ENCODE data around the gene ZMAT5.

ZMAT5 gene, protein sequence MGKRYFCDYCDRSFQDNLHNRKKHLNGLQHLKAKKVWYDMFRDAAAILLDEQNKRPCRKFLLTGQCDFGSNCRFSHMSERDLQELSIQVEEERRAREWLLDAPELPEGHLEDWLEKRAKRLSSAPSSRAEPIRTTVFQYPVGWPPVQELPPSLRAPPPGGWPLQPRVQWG

GRCh38 chr22:29766632-29767170 is at the start of gene ZMAT5:
TSS of gene ZMAT5 (minus strand) at chr22:29767007. CDS start at chr22:29748544, 18,463 bp downstream.
- Histone ChIP-seq H3K9me3 (ENCODE audit: control insufficient read depth, low read length) (no peaks in the 10 kb centered on the region), H3K36me3 (ENCODE audit: control insufficient read depth, insufficient read depth, low read length, severe bottlenecking) (peaks cover 20% of the 10 kb centered on the region), H3K27me3 (replicated peaks; ENCODE audit: control insufficient read depth, insufficient read depth, low read length) (no peaks in the 10 kb centered on the region), H3K4me1 (ENCODE audit: control insufficient read depth, insufficient read depth, low read length) (peaks cover 14% of the 10 kb centered on the region), H3K9ac (ENCODE audit: low read length) (peak within 1 kb of the TSS; percentile 99), H3K4me3 (ENCODE audit: low read length) (peak within 1 kb of the TSS; percentile 98)
- peak; percentile 98 for DNase-seq (ENCODE audit: low read depth)

GRCh38 chr22:29816539-29816938 is 49.7 kb upstream of the ZMAT5 start:
- peak overlapping the region; percentile 52 for H3K9ac ChIP-seq (ENCODE audit: low read length)
- DNase-seq (ENCODE audit: low read depth): no peak
- H3K4me3 ChIP-seq (ENCODE audit: low read length): peak overlapping the region; percentile 54
- no peaks in the 10 kb centered on the region for H3K9me3 ChIP-seq (ENCODE audit: control insufficient read depth, low read length)
- peaks cover 66% of the 10 kb centered on the region for H3K36me3 ChIP-seq (ENCODE audit: control insufficient read depth, insufficient read depth, low read length, severe bottlenecking)
- H3K27me3 ChIP-seq (replicated peaks; ENCODE audit: control insufficient read depth, insufficient read depth, low read length): no peaks in the 10 kb centered on the region
- H3K4me1 ChIP-seq (ENCODE audit: control insufficient read depth, insufficient read depth, low read length): peaks cover 47% of the 10 kb centered on the region

DNA sequence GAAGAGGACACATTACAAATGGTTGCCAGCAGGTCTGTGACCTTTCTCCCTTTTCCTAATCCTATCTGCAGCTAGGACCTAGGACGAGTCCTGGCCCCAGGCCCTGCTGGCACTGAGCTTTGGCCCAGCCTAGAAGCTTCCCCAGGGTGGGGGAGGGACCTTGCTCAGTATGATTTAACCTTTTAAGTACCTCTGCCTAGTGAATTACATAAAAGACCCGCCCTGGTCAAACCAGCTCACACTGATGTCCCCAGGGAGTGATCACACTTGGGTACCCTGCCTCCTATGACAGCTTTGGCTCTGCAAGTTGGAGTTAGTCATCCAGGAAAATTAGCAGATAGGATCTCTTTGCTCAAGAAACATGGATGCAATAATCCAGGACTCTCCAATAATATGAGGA is 49.3 kb upstream of the ZMAT5 start:
- peaks cover 49% of the 10 kb centered on the region for H3K4me1 ChIP-seq (ENCODE audit: control insufficient read depth, insufficient read depth, low read length)
- no peak for DNase-seq (ENCODE audit: low read depth)
- H3K4me3 ChIP-seq (ENCODE audit: low read length): peak overlapping the region; percentile 54
- no peaks in the 10 kb centered on the region for H3K27me3 ChIP-seq (replicated peaks; ENCODE audit: control insufficient read depth, insufficient read depth, low read length)
- H3K9ac ChIP-seq (ENCODE audit: low read length): peak overlapping the region; percentile 58
- H3K9me3 ChIP-seq (ENCODE audit: control insufficient read depth, low read length): no peaks in the 10 kb centered on the region
- H3K36me3 ChIP-seq (ENCODE audit: control insufficient read depth, insufficient read depth, low read length, severe bottlenecking): peaks cover 66% of the 10 kb centered on the region

DNA sequence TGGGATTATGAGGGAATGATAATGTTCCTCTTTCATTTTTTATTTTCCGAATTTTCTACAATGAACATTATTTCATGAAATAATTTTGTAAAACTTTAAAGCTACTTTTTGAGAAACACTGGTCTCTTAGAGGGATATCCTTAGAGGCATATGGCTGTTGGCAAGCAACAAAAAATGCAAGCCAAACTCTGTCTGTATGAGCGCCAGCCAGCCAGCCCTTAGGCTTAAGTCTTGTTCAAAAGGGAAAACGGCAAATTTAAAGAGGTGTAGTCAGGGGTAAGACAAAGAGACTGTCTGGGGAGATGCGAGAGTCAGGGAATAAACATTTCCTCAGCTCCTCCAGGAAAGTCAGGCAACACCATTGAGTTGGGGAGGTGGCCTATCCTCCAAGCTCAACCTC is 48.8 kb upstream of the ZMAT5 start:
- Histone ChIP-seq H3K9ac (ENCODE audit: low read length) (peak overlapping the region; percentile 58), H3K27me3 (replicated peaks; ENCODE audit: control insufficient read depth, insufficient read depth, low read length) (no peaks in the 10 kb centered on the region), H3K4me3 (ENCODE audit: low read length) (peak overlapping the region; percentile 54), H3K9me3 (ENCODE audit: control insufficient read depth, low read length) (no peaks in the 10 kb centered on the region), H3K36me3 (ENCODE audit: control insufficient read depth, insufficient read depth, low read length, severe bottlenecking) (peaks cover 63% of the 10 kb centered on the region), H3K4me1 (ENCODE audit: control insufficient read depth, insufficient read depth, low read length) (peaks cover 53% of the 10 kb centered on the region)
- no peak for DNase-seq (ENCODE audit: low read depth)

- Histone ChIP-seq H3K9ac (ENCODE audit: low read length) (no peak overlapping the region), H3K27me3 (replicated peaks; ENCODE audit: control insufficient read depth, insufficient read depth, low read length) (no peaks in the 10 kb centered on the region), H3K36me3 (ENCODE audit: control insufficient read depth, insufficient read depth, low read length, severe bottlenecking) (peaks cover 60% of the 10 kb centered on the region), H3K9me3 (ENCODE audit: control insufficient read depth, low read length) (no peaks in the 10 kb centered on the region), H3K4me1 (ENCODE audit: control insufficient read depth, insufficient read depth, low read length) (peaks cover 61% of the 10 kb centered on the region), H3K4me3 (ENCODE audit: low read length) (no peak overlapping the region)
- no peak for DNase-seq (ENCODE audit: low read depth)
Measured at GRCh38 chr22:29814003-29814402, 47.2 kb upstream of the ZMAT5 start.

GRCh38 chr22:29813563-29813962 is 46.8 kb upstream of the ZMAT5 start:
- DNase-seq (ENCODE audit: low read depth): no peak
- H3K9ac ChIP-seq (ENCODE audit: low read length): no peak overlapping the region
- no peaks in the 10 kb centered on the region for H3K9me3 ChIP-seq (ENCODE audit: control insufficient read depth, low read length)
- H3K27me3 ChIP-seq (replicated peaks; ENCODE audit: control insufficient read depth, insufficient read depth, low read length): no peaks in the 10 kb centered on the region
- H3K36me3 ChIP-seq (ENCODE audit: control insufficient read depth, insufficient read depth, low read length, severe bottlenecking): peaks cover 56% of the 10 kb centered on the region
- H3K4me1 ChIP-seq (ENCODE audit: control insufficient read depth, insufficient read depth, low read length): peaks cover 61% of the 10 kb centered on the region
- no peak overlapping the region for H3K4me3 ChIP-seq (ENCODE audit: low read length)

DNA sequence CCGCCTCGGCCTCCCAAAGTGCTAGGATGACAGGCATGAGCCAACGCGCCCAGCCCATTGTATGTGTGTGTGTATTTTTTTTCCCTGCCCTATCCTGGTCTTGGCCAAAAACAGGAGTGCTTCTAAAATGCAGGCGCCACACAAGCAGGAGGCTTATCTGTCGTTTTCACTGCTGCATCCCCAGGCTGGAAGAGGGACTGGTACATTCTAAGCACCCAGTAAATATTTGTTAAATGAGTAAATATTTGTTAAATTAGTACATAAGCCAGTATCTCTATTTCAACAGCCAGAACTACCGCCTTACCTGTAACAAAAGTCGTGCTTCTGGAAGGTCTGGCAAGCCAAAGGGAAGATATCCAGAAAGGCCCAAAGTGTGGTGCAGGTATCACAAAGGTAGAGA is 46.3 kb upstream of the ZMAT5 start:
- H3K36me3 ChIP-seq (ENCODE audit: control insufficient read depth, insufficient read depth, low read length, severe bottlenecking): peaks cover 59% of the 10 kb centered on the region
- DNase-seq (ENCODE audit: low read depth): no peak
- peaks cover 61% of the 10 kb centered on the region for H3K4me1 ChIP-seq (ENCODE audit: control insufficient read depth, insufficient read depth, low read length)
- H3K27me3 ChIP-seq (replicated peaks; ENCODE audit: control insufficient read depth, insufficient read depth, low read length): no peaks in the 10 kb centered on the region
- H3K4me3 ChIP-seq (ENCODE audit: low read length): no peak overlapping the region
- H3K9me3 ChIP-seq (ENCODE audit: control insufficient read depth, low read length): no peaks in the 10 kb centered on the region
- no peak overlapping the region for H3K9ac ChIP-seq (ENCODE audit: low read length)

DNA sequence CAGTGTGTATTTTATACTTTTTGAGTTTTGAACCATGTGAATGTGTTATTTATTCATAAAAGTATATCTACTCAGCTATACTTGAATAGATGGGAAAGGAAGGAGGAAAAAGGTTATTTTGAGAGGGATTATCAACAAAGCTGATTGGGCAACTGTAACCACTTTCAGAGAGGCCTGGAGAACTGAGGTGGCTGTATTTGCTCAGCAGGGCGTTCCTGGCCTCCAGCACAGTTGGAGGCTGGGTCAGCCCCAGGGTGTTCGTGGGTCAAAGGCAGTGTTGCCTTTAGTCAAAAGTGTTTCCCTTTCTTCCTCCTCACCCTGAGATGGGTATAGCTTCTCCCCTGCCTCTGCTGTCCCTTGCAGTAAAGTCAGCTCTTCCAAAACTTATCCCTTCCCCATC is 44.6 kb upstream of the ZMAT5 start:
- DNase-seq (ENCODE audit: low read depth): no peak
- Histone ChIP-seq H3K36me3 (ENCODE audit: control insufficient read depth, insufficient read depth, low read length, severe bottlenecking) (peaks cover 72% of the 10 kb centered on the region), H3K9ac (ENCODE audit: low read length) (peak overlapping the region; percentile 52), H3K4me1 (ENCODE audit: control insufficient read depth, insufficient read depth, low read length) (peaks cover 47% of the 10 kb centered on the region), H3K4me3 (ENCODE audit: low read length) (no peak overlapping the region), H3K27me3 (replicated peaks; ENCODE audit: control insufficient read depth, insufficient read depth, low read length) (no peaks in the 10 kb centered on the region), H3K9me3 (ENCODE audit: control insufficient read depth, low read length) (no peaks in the 10 kb centered on the region)

- Histone ChIP-seq H3K4me3 (ENCODE audit: low read length) (no peak overlapping the region), H3K9ac (ENCODE audit: low read length) (no peak overlapping the region), H3K4me1 (ENCODE audit: control insufficient read depth, insufficient read depth, low read length) (peaks cover 41% of the 10 kb centered on the region), H3K27me3 (replicated peaks; ENCODE audit: control insufficient read depth, insufficient read depth, low read length) (no peaks in the 10 kb centered on the region), H3K36me3 (ENCODE audit: control insufficient read depth, insufficient read depth, low read length, severe bottlenecking) (peaks cover 81% of the 10 kb centered on the region), H3K9me3 (ENCODE audit: control insufficient read depth, low read length) (no peaks in the 10 kb centered on the region)
- no peak for DNase-seq (ENCODE audit: low read depth)
Measured at GRCh38 chr22:29810216-29810615, 43.4 kb upstream of the ZMAT5 start.

GRCh38 chr22:29806196-29806595 is 39.4 kb upstream of the ZMAT5 start:
- no peak for DNase-seq (ENCODE audit: low read depth)
- H3K4me1 ChIP-seq (ENCODE audit: control insufficient read depth, insufficient read depth, low read length): peaks cover 26% of the 10 kb centered on the region
- no peak overlapping the region for H3K4me3 ChIP-seq (ENCODE audit: low read length)
- H3K9me3 ChIP-seq (ENCODE audit: control insufficient read depth, low read length): no peaks in the 10 kb centered on the region
- peaks cover 69% of the 10 kb centered on the region for H3K36me3 ChIP-seq (ENCODE audit: control insufficient read depth, insufficient read depth, low read length, severe bottlenecking)
- no peaks in the 10 kb centered on the region for H3K27me3 ChIP-seq (replicated peaks; ENCODE audit: control insufficient read depth, insufficient read depth, low read length)
- H3K9ac ChIP-seq (ENCODE audit: low read length): no peak overlapping the region

GRCh38 chr22:29804985-29805384 is 38.2 kb upstream of the ZMAT5 start:
- Histone ChIP-seq H3K4me1 (ENCODE audit: control insufficient read depth, insufficient read depth, low read length) (peaks cover 27% of the 10 kb centered on the region), H3K9ac (ENCODE audit: low read length) (no peak overlapping the region), H3K27me3 (replicated peaks; ENCODE audit: control insufficient read depth, insufficient read depth, low read length) (no peaks in the 10 kb centered on the region), H3K4me3 (ENCODE audit: low read length) (no peak overlapping the region), H3K36me3 (ENCODE audit: control insufficient read depth, insufficient read depth, low read length, severe bottlenecking) (peaks cover 74% of the 10 kb centered on the region), H3K9me3 (ENCODE audit: control insufficient read depth, low read length) (no peaks in the 10 kb centered on the region)
- no peak for DNase-seq (ENCODE audit: low read depth)

DNA sequence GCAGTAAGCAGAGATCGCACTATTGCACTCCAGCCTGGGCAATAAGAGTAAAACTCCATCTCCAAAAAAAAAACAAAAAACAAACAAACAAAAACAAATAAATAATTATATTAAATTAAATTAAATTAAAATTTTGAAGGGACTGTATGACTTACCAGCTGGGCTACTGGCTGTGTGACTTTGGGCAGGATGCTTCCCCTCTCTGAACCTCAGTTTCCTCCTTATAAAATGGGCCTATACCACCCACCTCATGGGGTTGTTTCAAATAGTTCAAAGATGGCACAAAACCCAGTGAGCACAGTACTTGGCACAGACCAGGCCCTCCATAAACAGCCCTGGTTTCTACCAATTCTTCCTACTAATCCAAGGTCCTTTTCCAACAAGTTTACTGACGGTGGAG is 36.4 kb upstream of the ZMAT5 start:
- H3K4me3 ChIP-seq (ENCODE audit: low read length): no peak overlapping the region
- no peaks in the 10 kb centered on the region for H3K27me3 ChIP-seq (replicated peaks; ENCODE audit: control insufficient read depth, insufficient read depth, low read length)
- H3K4me1 ChIP-seq (ENCODE audit: control insufficient read depth, insufficient read depth, low read length): peaks cover 41% of the 10 kb centered on the region
- H3K36me3 ChIP-seq (ENCODE audit: control insufficient read depth, insufficient read depth, low read length, severe bottlenecking): peaks cover 77% of the 10 kb centered on the region
- no peak for DNase-seq (ENCODE audit: low read depth)
- no peaks in the 10 kb centered on the region for H3K9me3 ChIP-seq (ENCODE audit: control insufficient read depth, low read length)
- no peak overlapping the region for H3K9ac ChIP-seq (ENCODE audit: low read length)

All from adipocyte (in vitro differentiated cells).